ENCODE results near the gene SELENOT. TPM values are rescaled to one million over a fixed set of nuclear protein-coding genes. Genes with fewer than 3 reads are reported as not detected.

Gene SELENOT
- total and polyA plus RNA-seq, 12 donors: 15.9 to 101 (median 76.1) TPM

GRCh38 chr3:150663461-150663860 is 60.3 kb downstream of the SELENOT start:
- H3K36me3 ChIP-seq: no peaks in the 10 kb centered on the region
- no peak for ATAC-seq
- no peaks in the 10 kb centered on the region for H3K9me3 ChIP-seq
- intact Hi-C loops (cut with DNase I): no loop called here
- WGBS, 2 donors: 88 to 89% methylated on average over 8 of the region's 8 CpGs
- H3K27me3 ChIP-seq: peaks cover 0 to 4% (median 0%) of the 10 kb centered on the region in 7 donors
- no peak for DNase-seq
- H3K27ac ChIP-seq: no peak overlapping the region
- no peak for TF ChIP-seq CTCF (IDR thresholded peaks at IDR 0.05)
- no peak overlapping the region for H3K4me3 ChIP-seq
- H3K4me1 ChIP-seq: no peaks in the 10 kb centered on the region

GRCh38 chr3:150666167-150666566 is 63.0 kb downstream of the SELENOT start:
- no peak for TF ChIP-seq CTCF (IDR thresholded peaks at IDR 0.05)
- no peaks in the 10 kb centered on the region for H3K27me3 ChIP-seq
- no peak overlapping the region for H3K4me3 ChIP-seq
- DNase-seq (no peak), ATAC-seq (no peak)
- H3K9me3 ChIP-seq: no peaks in the 10 kb centered on the region
- 85 to 86% methylated on average over 5 of the region's 5 CpGs for WGBS, 2 donors
- no peaks in the 10 kb centered on the region for H3K4me1 ChIP-seq
- intact Hi-C loops (cut with DNase I): no loop called here
- no peaks in the 10 kb centered on the region for H3K36me3 ChIP-seq
- no peak overlapping the region for H3K27ac ChIP-seq

GRCh38 chr3:150673966-150674365 is 70.8 kb downstream of the SELENOT start:
- Histone ChIP-seq H3K4me3 (no peak overlapping the region), H3K36me3 (no peaks in the 10 kb centered on the region), H3K27ac (no peak overlapping the region), H3K9me3 (peaks cover 0 to 22% (median 6%) of the 10 kb centered on the region in 11 donors), H3K4me1 (no peaks in the 10 kb centered on the region), H3K27me3 (peaks cover 0 to 3% (median 0%) of the 10 kb centered on the region in 7 donors)
- WGBS, 2 donors: 82 to 92% methylated on average over 3 of the region's 3 CpGs
- intact Hi-C loops (cut with DNase I): no loop called here
- DNase-seq (no peak), ATAC-seq (no peak)
- no peak for TF ChIP-seq CTCF (IDR thresholded peaks at IDR 0.05)

- Histone ChIP-seq H3K4me1 (no peaks in the 10 kb centered on the region), H3K9me3 (peaks cover 0 to 22% (median 6%) of the 10 kb centered on the region in 11 donors), H3K4me3 (no peak overlapping the region), H3K27me3 (peaks cover 0 to 3% (median 0%) of the 10 kb centered on the region in 7 donors), H3K36me3 (no peaks in the 10 kb centered on the region), H3K27ac (no peak overlapping the region)
- no peak for TF ChIP-seq CTCF (IDR thresholded peaks at IDR 0.05)
- no peak for DNase-seq
- intact Hi-C loops (cut with DNase I): no loop called here
- ATAC-seq: no peak
These were observed 72.5 kb downstream of the SELENOT start for GRCh38 chr3:150675587-150675986.

Other genes with a start within 250 kb of the SELENOT start
- gene TSC22D2, start 195.0 kb upstream of the SELENOT start, total RNA-seq: 10 to 100 TPM; 17.2 to 73.1 (median 38.9) TPM
- 10 to 100 TPM; 11.8 to 15.1 TPM for gene TSC22D2, start 195.0 kb upstream of the SELENOT start, polyA plus RNA-seq
- gene SERP1, start 56.8 kb upstream of the SELENOT start, total RNA-seq: 10 to 100 TPM; 17.5 to 33.7 (median 21.9) TPM
- gene SERP1, start 56.8 kb upstream of the SELENOT start, polyA plus RNA-seq: 10 to 100 TPM; 17.5 to 79.0 TPM
- 10 to 100 TPM; 67.5 to 86.5 (median 76.2) TPM for gene EIF2A, start 56.5 kb upstream of the SELENOT start, total RNA-seq
- 10 to 100 TPM; 45.8 to 47.8 TPM for gene EIF2A, start 56.5 kb upstream of the SELENOT start, polyA plus RNA-seq
- gene ERICH6, start 100.6 kb downstream of the SELENOT start, total RNA-seq: under 1 TPM in 2 of 10 donors, not detected in 8; 0.20 to 0.56 TPM
- gene ERICH6, start 100.6 kb downstream of the SELENOT start, polyA plus RNA-seq: not detected
- 10 to 100 TPM; 11.5 to 30.7 (median 20.8) TPM for gene SIAH2, start 159.8 kb downstream of the SELENOT start, total RNA-seq
- 10 to 100 TPM in 1 of 2 donors, 1 to 10 TPM in 1; 6.1 to 16.0 TPM for gene SIAH2, start 159.8 kb downstream of the SELENOT start, polyA plus RNA-seq